ENCODE results near the gene ANXA3. TPM values are rescaled to one million over a fixed set of nuclear protein-coding genes. Genes with fewer than 3 reads are reported as not detected.

The ANXA3 gene
- total RNA-seq, 4 donors from 2014 or later: 45.7 to 84.9 (median 61.1) TPM

DNA sequence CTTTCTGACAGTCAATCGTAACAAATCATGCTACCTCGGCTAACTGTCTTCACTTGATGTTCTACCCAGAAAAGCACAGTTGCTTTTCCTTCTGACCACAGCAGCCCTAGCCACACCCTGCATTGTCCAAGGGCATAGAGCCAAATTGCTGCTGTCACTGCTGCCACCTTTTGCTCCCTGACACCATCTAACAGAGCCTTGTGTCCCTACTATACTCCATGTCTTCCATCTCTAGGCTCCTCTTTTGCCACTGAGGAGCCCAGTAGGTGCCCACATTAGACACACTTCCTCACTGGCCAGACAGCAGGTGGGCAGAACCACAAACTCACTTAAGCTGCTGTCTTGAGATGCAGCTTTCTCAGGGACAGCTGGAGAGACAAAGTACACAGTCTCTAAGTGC, 91.4 kb downstream of the ANXA3 start:
- Histone ChIP-seq H3K4me1 (peaks cover 19 to 67% (median 21%) of the 10 kb centered on the region in 3 donors), H3K4me3 (no peak overlapping the region), H3K27ac (no peak overlapping the region), H3K27me3 (no peaks in the 10 kb centered on the region), H3K9me3 (no peaks in the 10 kb centered on the region), H3K36me3 (no peaks in the 10 kb centered on the region)
- intact Hi-C loops (cut with DNase I): no loop called here
- no peak for TF ChIP-seq CTCF (IDR thresholded peaks at IDR 0.05)
- no peak for TF ChIP-seq POLR2A (IDR thresholded peaks at IDR 0.05)
- 67 to 85% methylated on average over 2 of the region's 2 CpGs for WGBS, 2 donors
- no peak for DNase-seq

GRCh38 chr4:78644063-78644691, 92.6 kb downstream of the ANXA3 start:
- peaks cover 19 to 68% (median 21%) of the 10 kb centered on the region in 3 donors for H3K4me1 ChIP-seq
- no peaks in the 10 kb centered on the region for H3K9me3 ChIP-seq
- no peaks in the 10 kb centered on the region for H3K27me3 ChIP-seq
- peak overlapping the region in 2 of 4 donors; percentile 87 to 90 for H3K27ac ChIP-seq
- TF ChIP-seq CTCF (IDR thresholded peaks at IDR 0.05) (no peak), POLR2A (IDR thresholded peaks at IDR 0.05) (no peak)
- no peak for DNase-seq
- H3K4me3 ChIP-seq: no peak overlapping the region
- intact Hi-C loops (cut with DNase I): no loop called here
- no peaks in the 10 kb centered on the region for H3K36me3 ChIP-seq

GRCh38 chr4:78644744-78645330, 93.3 kb downstream of the ANXA3 start:
- peak; percentile 8 for DNase-seq
- H3K9me3 ChIP-seq: no peaks in the 10 kb centered on the region
- TF ChIP-seq CTCF (IDR thresholded peaks at IDR 0.05): peak; percentile 74 to 99 (median 98)
- TF ChIP-seq POLR2A (IDR thresholded peaks at IDR 0.05): no peak
- no peaks in the 10 kb centered on the region for H3K36me3 ChIP-seq
- intact Hi-C loops (cut with DNase I): no loop called here
- peak overlapping the region; percentile 61 to 90 (median 85) for H3K27ac ChIP-seq
- no peak overlapping the region for H3K4me3 ChIP-seq
- H3K27me3 ChIP-seq: no peaks in the 10 kb centered on the region
- peaks cover 20 to 74% (median 21%) of the 10 kb centered on the region in 3 donors for H3K4me1 ChIP-seq
- 16 to 26% methylated on average over 4 of the region's 4 CpGs for WGBS, 2 donors

DNA sequence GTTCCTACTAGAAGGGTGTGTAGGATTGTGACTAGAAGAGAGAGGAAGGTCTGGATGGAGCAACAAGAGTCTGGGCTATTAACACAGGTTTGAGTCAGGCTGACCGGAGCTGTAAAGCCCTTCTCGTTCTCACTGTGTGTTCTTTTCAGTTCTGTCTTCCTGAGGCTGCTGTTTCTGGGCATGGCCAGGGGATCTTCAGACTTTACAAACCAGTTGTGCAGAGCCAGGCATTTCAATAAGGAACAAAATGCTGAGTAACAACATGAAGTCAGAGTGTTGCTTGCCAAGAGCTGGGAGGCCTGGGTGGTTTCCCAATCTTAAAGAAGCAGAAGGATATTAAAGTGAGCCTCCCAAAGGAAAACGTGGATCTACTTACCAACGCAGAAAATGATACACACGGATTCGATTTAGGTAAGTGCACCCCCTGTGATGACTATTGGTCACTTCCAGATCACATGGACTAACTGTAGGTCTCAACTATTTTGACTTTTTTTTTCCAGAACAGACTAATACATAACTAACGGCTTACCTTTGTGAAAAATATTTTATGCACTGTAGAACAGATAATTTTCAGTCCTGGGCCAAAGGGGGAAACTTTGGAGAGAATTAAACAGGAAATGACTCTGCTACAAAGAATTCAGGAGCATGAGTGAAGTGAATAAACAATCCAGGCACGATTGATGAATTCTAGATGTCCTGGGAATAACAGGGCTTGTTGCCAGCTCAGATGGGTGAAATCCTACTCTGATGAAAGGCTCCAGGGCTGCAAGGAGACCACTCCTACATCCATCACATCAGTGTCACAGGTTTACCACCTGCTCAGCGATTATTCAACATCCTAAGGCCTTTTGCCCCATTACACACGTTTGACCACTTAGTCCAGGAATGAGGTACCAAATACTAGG, 94.5 kb downstream of the ANXA3 start:
- peak in 2 of 4 donors; percentile 10 to 25 for TF ChIP-seq POLR2A (IDR thresholded peaks at IDR 0.05)
- no peak for TF ChIP-seq CTCF (IDR thresholded peaks at IDR 0.05)
- Histone ChIP-seq H3K9me3 (no peaks in the 10 kb centered on the region), H3K27me3 (no peaks in the 10 kb centered on the region), H3K4me1 (peaks cover 23 to 87% (median 26%) of the 10 kb centered on the region in 3 donors), H3K27ac (peak overlapping the region; percentile 61 to 90 (median 85)), H3K4me3 (peak overlapping the region in 2 of 4 donors; percentile 12 to 20), H3K36me3 (no peaks in the 10 kb centered on the region)
- DNase-seq: no peak
- intact Hi-C loops (cut with DNase I): no loop called here
- WGBS, 2 donors: 9 to 17% methylated on average over 10 of the region's 10 CpGs

DNA sequence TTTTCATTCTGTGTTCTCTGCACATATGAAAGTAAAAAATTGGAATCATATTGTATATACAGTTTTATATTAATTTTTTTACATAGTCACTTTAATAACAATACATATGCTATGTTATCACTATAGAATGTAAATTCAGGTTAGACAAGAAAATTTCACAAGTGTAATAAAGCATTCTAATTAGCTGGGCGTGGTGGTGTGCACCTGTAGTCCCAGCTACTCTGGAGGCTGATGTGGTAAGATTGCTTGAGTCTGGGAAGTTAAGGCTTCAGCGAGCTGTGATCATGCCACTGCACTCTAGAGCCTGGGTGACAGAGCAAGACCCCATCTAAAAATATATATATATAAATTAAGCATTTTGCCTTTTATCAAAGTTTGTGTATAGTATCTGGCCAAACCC, 95.7 kb downstream of the ANXA3 start:
- 53 to 70% methylated on average over 2 of the region's 2 CpGs for WGBS, 2 donors
- Histone ChIP-seq H3K4me1 (peaks cover 23 to 97% (median 32%) of the 10 kb centered on the region in 3 donors), H3K27me3 (no peaks in the 10 kb centered on the region), H3K36me3 (no peaks in the 10 kb centered on the region), H3K27ac (peak overlapping the region in 3 of 4 donors; percentile 61 to 90 (median 87)), H3K4me3 (no peak overlapping the region), H3K9me3 (no peaks in the 10 kb centered on the region)
- no peak for DNase-seq
- intact Hi-C loops (cut with DNase I): no loop called here
- TF ChIP-seq CTCF (IDR thresholded peaks at IDR 0.05) (no peak), POLR2A (IDR thresholded peaks at IDR 0.05) (no peak)

All from esophagus squamous epithelium (tissue), 5 donors.